ENCODE results near the gene MED27.

MED27 gene

GRCh38 chr9:131812116-131812790, 267.4 kb downstream of the MED27 start:
- no peak for DNase-seq (ENCODE audit: low read depth, low spot score)

GRCh38 chr9:131811405-131811804, 268.3 kb downstream of the MED27 start:
- no peak for DNase-seq (ENCODE audit: low read depth, low spot score)

GRCh38 chr9:131810351-131811170, 269.1 kb downstream of the MED27 start:
- DNase-seq (ENCODE audit: low read depth, low spot score) = no peak
